Measurements from ENCODE around the gene ZNF611. TPM values are rescaled to one million over a fixed set of nuclear protein-coding genes. Genes with fewer than 3 reads are reported as not detected.

The ZNF611 gene
- polyA plus RNA-seq, 1 donor (not counting 4 experiments of a cell fraction or from before 2014, with no cell fraction given) = 2.9 TPM

GRCh38 chr19:52691215-52691610, 43.6 kb downstream of the ZNF611 start:
- dilution Hi-C loops (cut with MboI; ENCODE audit: extremely low pct_ligation_motif_present, low sequenced_read_pairs) = no loop called here
- Histone ChIP-seq H3K9me3 (ENCODE audit: control insufficient read depth, low read depth, low read length) (no peaks in the 10 kb centered on the region), H3K79me2 (ENCODE audit: control insufficient read depth, insufficient read depth, low read length) (peaks cover 31% of the 10 kb centered on the region), H2AFZ (ENCODE audit: control insufficient read depth, low read length) (no peak overlapping the region), H4K20me1 (ENCODE audit: control insufficient read depth, extremely low read depth, insufficient read depth, low read length) (no peaks in the 10 kb centered on the region), H3K9me1 (ENCODE audit: control insufficient read depth, extremely low read depth, insufficient read depth, low read length) (no peaks in the 10 kb centered on the region), H3K36me3 (ENCODE audit: control insufficient read depth in 2 of 2, extremely low read depth in 1 of 2, insufficient read depth in 2 of 2, low read length in 2 of 2) (peaks cover 0 to 2% of the 10 kb centered on the region in 2 experiments), H3K4me1 (ENCODE audit: control insufficient read depth, extremely low read depth, insufficient read depth, low read length) (peaks cover 7% of the 10 kb centered on the region), H3K27me3 (ENCODE audit: control insufficient read depth, extremely low read depth, insufficient read depth, low read length) (no peaks in the 10 kb centered on the region), H3K4me2 (ENCODE audit: control insufficient read depth, extremely low read depth, insufficient read depth, low read depth, low read length) (peak overlapping the region; percentile 53), H3K27ac (ENCODE audit: control insufficient read depth, insufficient read depth, low read length) (peak overlapping the region; percentile 73), H3K9ac (ENCODE audit: control insufficient read depth, extremely low read depth, insufficient read depth, low read length) (no peak overlapping the region), H3K4me3 (ENCODE audit: control insufficient read depth in 2 of 3, extremely low read depth in 1 of 3, insufficient read depth in 2 of 3, low read depth in 1 of 3, low read length in 3 of 3) (no peak overlapping the region)
- TF ChIP-seq CTCF (optimal IDR thresholded peaks at IDR 0.05 in 1 of 3, IDR thresholded peaks at IDR 0.05 in 1 of 3, conservative IDR thresholded peaks at IDR 0.05 in 1 of 3; ENCODE audit: extremely low read depth in 1 of 3, insufficient read depth in 2 of 3, low read length in 3 of 3) (no peak), EZH2 (IDR thresholded peaks at IDR 0.05; ENCODE audit: low read length) (no peak)
- FAIRE-seq (no peak), DNase-seq (ENCODE audit: low read depth, low spot score) (no peak)

DNA sequence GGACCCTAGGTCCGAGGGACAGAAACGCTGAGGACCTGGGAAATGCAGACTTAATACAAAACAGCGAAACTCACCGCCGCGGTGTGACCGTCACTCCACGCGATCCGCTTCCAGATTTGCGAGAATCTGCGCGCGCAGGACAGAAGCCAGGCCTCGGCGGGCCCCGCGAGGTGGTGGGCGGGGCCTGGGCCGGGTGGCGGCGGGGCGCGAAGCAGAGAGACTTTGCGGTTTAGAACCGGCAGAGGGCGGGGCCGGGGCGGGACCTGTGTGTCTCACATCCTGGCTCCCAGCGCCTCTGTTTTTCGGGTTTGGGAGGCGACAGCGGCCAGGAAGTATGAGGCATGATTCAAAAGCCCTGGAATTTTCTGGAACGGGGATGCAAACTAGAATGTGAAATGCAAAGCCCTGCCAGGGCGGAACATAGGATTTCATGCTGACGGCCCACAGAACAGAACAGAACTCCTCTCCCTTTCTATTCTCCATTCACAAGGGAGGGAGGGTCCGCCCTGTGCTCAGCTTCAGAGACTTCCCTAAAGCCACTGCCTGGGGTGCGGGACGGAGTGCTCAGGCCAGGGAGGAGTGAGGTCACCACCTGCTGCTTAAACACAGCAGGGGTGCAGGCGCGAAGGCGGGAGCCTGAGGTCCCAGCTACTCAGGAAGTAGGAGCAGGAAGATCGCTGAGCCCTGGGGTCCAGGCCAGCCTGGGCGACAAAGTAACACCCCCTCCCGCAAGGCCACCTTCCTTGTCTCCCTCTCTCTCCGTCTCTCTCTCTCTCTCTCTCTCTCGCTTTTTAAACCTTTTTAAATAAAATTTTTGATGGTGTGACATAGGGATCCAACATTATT, 44.3 kb downstream of the ZNF611 start:
- dilution Hi-C loops (cut with MboI; ENCODE audit: extremely low pct_ligation_motif_present, low sequenced_read_pairs) = no loop called here
- Histone ChIP-seq H3K9me1 (ENCODE audit: control insufficient read depth, extremely low read depth, insufficient read depth, low read length) (no peaks in the 10 kb centered on the region), H3K4me1 (ENCODE audit: control insufficient read depth, extremely low read depth, insufficient read depth, low read length) (peaks cover 7% of the 10 kb centered on the region), H3K79me2 (ENCODE audit: control insufficient read depth, insufficient read depth, low read length) (peaks cover 33% of the 10 kb centered on the region), H2AFZ (ENCODE audit: control insufficient read depth, low read length) (peak overlapping the region; percentile 87), H3K9me3 (ENCODE audit: control insufficient read depth, low read depth, low read length) (no peaks in the 10 kb centered on the region), H3K4me3 (ENCODE audit: control insufficient read depth in 2 of 3, extremely low read depth in 1 of 3, insufficient read depth in 2 of 3, low read depth in 1 of 3, low read length in 3 of 3) (peak overlapping the region; percentile 83 to 89 (median 85)), H3K4me2 (ENCODE audit: control insufficient read depth, extremely low read depth, insufficient read depth, low read depth, low read length) (peak overlapping the region; percentile 79), H3K36me3 (ENCODE audit: control insufficient read depth in 2 of 2, extremely low read depth in 1 of 2, insufficient read depth in 2 of 2, low read length in 2 of 2) (peaks cover 0 to 2% of the 10 kb centered on the region in 2 experiments), H3K27ac (ENCODE audit: control insufficient read depth, insufficient read depth, low read length) (peak overlapping the region; percentile 89), H3K27me3 (ENCODE audit: control insufficient read depth, extremely low read depth, insufficient read depth, low read length) (no peaks in the 10 kb centered on the region), H4K20me1 (ENCODE audit: control insufficient read depth, extremely low read depth, insufficient read depth, low read length) (no peaks in the 10 kb centered on the region), H3K9ac (ENCODE audit: control insufficient read depth, extremely low read depth, insufficient read depth, low read length) (peak overlapping the region; percentile 88)
- FAIRE-seq = peak; percentile 51
- TF ChIP-seq EZH2 (IDR thresholded peaks at IDR 0.05; ENCODE audit: low read length) (no peak), CTCF (optimal IDR thresholded peaks at IDR 0.05 in 1 of 3, IDR thresholded peaks at IDR 0.05 in 1 of 3, conservative IDR thresholded peaks at IDR 0.05 in 1 of 3; ENCODE audit: extremely low read depth in 1 of 3, insufficient read depth in 2 of 3, low read length in 3 of 3) (no peak)
- DNase-seq (ENCODE audit: low read depth, low spot score) = peak; percentile 75

Measured in keratinocyte (primary cell).